ENCODE results near the gene DDIT3.
A peak's percentile ranks its signal among the peaks of the same experiment; 100 is the strongest.

DDIT3 gene

DNA sequence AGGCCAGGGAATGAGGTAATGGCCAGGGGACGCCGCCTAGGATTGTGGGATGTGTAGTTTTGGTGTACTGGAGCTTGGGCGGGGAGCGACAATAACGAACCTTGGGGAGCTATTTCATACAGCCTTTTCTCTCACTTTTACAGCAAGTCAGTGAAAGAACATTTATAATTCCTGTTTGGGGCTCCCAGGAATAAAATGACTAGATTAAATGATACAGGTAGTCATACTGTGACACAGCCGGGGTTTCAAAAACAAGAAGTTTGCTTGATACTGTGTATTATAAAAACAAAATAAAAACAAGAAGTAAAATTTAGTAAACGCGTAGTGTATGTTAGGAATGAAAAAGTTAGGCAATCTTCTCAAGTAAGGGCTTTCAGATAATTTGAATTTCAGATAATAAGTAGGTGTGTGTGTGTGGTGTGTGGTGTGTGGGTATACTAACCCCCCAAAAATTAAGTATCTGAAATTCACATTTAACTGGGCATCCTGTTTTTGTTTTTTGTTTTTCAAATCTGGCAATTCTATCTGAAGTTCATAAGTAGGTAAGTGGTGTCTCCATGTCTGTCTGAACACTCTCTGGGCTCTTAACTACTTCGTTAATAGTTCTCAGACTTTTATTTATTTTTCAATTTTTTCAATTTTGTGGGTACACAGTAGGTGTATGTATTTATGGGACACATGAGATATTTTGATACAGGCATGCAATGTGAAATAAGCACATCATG is 27.1 kb upstream of the DDIT3 start:
- no peak for DNase-seq (ENCODE audit: low spot score)

DNA sequence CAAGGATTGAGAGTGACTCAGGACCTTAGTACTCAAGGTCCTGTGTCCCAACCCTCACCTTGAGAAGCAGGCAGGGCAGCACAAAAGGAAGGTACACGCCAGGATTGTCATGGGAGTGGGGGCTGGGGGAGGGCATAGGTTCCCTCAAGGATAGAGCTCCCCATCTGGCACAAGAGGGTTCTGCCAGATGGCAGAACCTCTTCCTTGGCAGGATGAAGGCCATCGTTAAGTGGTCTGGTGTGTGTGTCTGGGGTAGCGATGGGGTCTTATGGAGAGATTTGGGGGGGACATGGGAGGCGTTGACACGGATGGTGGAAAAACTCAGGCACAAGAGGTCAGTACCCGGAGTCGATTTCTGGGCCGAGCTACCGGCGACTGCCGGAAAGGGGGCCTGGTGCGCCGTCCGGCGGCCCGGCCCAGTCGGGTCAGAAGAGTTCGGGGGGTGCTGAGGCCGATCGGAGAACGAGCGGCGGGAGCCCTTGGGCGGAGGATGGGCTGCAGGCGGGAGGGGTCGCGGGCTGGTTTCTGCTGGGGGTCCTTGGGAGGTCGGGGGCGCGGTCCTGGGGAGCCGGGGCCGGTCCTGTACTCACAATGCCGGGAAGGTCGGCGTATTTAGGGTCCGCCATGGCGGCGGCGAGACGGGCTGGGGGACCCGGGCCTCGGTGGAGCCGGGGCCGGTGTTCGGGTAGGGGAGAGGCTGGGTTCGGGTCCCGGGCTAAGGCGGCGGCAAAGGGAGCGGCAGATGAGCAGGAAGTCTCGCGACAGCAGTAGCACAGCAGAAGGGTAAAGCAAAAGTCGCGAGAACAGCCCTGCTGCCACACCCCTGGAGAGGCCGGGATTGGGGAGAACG is 26.3 kb upstream of the DDIT3 start, which contains the start of gene DCTN2:
TSS of gene DCTN2 (minus strand) at position 755 of the 850 bp plus-strand sequence. CDS start at position 626, 129 bp downstream.
- DNase-seq (ENCODE audit: low spot score), result peak; percentile 96

DNA sequence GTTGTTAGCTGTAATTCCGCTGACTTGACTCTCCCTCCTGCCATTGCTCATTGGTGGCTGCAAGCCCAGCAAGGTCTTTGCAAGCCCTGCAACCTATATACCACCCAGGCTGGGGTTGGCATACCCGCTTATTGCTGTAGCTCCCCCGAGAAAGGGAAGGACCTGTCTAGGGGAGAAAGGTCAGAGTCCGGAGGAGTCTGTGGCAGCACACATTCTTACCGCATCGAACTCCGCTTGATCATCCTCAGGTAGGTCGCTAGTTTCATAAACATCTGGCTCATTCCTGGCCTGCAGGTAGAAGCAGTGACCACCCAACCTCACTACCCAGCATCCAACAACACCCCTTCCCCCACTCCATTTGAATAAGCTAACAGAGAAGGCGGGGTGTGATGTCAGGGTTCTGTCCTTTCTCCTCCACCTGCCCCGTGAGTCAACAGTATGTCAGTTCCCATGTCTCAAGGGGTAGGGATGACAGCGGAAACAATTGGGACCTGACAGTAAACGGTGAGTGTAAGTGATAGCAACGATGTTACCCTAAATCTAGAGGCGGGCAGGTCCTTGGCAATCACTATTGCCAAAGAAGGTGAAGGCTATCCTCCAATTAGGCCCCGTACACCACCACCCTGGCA is 25.6 kb upstream of the DDIT3 start:
- DNase-seq (ENCODE audit: low spot score), result no peak

DNA sequence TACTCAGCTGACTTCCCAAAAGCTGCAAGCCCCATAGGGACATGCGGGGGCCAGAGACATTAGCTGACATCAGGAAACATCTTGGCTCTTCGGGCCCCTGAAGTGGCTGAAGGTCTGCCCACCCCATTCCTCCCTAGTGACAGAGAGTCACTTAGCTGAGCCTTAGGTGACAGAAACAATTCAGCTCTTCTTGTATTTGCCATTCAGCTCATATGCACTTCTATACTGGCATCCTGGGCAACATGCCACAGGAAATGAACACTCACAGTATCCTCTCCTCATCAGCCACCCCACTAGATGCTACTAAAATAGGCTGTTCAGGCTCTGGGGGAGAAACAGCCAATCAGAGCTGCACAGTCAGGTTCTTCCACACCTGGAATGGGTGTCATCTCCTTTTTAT is 23.3 kb upstream of the DDIT3 start:
- DNase-seq (ENCODE audit: low spot score), result no peak

DNA sequence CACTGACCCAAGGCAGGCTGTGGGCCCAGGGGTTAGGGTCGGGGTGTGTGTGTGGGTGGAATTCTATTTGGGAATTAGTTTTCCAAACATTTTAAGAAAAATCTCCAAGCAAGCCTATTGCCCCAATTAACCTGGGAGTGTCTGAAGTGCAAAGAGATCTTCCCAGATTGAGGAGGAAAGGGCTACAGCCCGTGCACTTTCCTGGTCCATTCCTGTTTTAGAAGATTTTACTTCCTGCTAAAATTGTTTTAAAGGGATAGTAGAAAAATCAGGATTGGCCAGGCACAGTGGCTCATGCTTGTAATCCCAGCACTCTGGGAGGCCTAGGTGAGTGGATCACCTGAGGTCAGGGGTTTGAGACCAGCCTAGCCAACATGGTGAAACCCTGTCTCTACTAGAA is 21.4 kb upstream of the DDIT3 start:
- no peak for DNase-seq (ENCODE audit: low spot score)

DNA sequence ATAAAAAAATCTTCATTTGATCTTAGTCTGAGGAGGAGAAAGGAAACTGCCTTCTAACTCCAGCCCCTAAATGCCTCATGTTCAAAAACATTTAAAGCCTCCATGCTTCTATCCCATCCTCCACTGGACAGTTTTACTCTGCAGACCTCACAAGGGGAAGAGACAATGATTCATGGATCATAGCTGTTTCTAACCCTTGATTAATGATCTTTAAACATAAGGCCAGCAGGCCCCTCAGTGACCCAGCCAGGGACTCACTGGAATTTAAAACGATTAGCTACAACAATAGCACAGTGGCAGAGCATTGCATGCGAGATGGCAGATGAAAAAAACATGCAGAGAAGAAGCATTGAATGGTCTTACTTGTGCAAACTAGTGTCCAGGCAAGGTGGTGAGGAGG is 20.7 kb upstream of the DDIT3 start:
- no peak for DNase-seq (ENCODE audit: low spot score)

DNA sequence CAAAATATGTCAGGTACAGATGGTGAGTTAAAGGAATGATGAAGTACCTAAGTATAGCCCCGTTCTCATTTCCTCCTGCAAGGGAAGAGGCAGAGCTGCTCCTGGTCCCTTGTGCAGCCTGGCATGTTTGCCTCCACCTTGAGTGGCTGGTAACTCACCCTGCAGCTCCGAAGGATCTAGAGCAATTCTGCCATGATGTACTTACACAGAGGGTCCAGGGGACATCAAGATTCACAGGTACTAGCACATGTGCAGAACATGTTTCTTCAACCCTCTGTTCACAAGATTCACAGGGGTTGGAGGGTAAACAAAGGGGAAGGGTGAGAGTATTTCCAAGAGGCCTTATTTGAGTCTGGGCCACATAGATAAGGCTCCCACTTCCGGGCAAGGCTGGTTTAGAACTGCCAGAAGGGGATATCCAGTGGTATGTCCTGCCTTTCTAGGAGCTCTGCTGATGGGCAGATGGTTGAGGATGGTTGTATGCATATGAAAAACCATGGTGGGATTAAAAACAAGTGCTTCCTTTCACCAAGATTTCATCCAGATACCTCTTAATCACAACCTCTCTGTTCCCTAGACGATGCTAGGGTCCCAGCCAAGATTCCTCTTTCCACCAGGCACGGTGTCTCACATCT is 18.9 kb upstream of the DDIT3 start:
- no peak for DNase-seq (ENCODE audit: low spot score)

DNA sequence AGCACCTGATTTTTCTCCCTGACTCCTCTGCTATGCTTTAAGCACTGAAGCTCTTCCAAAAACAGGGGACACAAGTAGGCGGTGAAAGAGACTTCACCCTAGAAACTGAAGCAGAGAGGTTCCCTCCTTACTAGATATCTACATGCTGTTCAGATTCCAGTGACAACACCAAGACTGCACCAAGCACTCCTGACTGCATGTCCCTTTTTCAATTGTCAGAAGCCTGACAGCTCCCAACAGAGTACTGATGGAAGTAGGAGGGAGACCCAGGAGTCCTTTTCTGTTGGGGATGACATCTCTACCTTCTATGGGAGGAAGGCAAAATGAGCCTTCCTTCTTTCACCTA is 16.3 kb upstream of the DDIT3 start:
- peak; percentile 78 for DNase-seq (ENCODE audit: low spot score)

DNA sequence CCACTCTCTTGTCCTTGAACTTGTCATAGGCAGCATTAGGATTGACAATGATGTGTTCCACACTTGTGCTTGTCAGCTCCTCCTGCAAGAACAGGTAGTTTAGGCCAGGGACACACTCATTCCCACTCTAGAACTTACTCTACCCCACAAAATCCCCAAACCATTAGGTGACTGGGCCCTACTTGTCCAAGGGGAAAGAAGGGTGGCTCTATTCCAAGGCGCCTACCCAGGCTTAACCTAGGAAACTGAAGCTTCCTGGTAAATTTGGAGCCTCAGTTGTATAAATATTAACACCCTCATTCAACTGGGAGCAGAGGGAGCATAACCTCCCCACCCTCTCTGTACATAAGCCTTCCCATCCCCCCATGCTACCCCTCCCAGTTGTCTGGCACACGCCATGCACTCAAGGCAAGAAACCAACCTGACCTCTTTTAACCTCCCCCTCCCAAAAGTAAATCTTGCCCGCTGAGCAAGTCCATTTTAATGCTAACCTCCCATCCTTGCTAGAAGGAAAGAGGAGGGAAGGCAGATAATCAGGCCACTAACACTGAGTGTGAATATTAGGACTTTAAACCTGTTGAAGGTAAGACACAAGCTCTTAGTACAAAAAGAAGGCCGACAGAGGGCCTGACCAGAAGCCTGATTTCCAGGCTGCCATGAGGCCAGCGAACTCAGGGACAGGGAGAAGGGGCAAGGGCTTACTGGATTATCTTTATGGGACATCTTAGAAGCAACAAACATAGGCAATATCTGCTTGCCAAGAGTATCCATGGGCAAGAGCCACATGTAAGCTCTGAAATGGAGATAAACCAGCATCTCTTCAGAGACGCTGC is 15.7 kb upstream of the DDIT3 start:
- DNase-seq (ENCODE audit: low spot score), result no peak

DNA sequence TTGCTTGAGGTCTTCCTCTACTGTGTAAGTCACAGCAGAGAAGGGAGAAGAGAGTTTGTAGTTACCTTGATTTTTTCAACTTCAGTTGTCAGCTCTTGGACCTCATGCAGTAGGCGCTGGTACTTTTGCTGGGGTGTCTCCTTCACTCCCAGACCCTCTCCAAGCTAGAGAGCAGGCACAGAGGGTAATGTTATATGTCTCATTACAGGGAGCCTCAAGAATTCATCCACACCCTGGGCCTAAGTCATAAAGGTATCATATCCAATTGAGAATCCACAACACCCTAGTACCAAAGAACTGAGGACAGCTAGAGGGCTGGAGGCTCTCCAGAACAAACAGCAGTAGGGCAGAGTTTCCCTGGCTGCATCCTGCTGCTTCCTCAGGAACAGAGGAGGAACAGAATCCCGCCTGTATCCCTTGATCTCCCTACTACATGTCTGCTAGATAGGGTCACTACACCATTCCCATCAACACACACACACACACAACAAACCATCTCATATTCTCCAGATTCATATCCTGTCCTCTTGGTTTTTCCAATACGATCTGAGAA is 14.8 kb upstream of the DDIT3 start:
- no peak for DNase-seq (ENCODE audit: low spot score)

DNA sequence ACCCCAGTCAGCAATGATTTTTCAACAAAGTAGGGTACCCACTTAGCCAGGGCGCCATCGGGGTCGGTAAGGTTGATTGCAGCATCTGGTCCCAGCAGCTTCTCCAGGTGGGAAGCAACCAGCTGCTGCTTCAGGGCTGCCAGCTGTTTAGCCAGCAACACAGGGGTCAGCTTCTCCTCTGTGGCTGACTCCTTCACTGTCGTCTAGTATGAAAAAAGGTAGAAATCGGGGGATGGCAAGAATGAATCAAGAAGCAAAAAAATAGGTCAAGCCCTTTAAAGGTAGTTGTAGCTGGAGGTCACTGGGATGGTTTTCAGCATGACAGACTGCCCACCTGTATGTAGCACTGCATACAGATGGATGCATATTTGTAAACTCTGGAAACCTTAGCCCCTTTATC is 13.9 kb upstream of the DDIT3 start:
- no peak for DNase-seq (ENCODE audit: low spot score)

DNA sequence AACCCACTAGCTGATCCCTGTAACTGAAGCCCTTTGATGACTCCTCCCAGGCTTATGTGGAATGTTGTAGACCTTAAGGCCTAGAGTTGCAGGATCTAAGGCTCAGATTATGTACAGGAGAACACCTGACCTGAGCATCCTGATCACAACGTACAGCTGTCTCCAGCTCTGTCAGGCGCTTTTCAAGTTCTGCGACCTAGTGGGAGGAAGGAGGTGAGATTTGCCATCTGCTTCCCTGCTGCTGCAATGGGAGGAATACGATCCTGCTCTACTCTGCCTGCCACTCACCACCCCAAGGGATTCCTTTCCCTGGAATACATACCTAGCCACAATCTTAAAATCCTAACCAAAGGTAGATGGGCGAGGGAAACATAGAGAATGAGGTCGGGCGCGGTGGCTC is 12.8 kb upstream of the DDIT3 start:
- DNase-seq (ENCODE audit: low spot score), result peak; percentile 50

DNA sequence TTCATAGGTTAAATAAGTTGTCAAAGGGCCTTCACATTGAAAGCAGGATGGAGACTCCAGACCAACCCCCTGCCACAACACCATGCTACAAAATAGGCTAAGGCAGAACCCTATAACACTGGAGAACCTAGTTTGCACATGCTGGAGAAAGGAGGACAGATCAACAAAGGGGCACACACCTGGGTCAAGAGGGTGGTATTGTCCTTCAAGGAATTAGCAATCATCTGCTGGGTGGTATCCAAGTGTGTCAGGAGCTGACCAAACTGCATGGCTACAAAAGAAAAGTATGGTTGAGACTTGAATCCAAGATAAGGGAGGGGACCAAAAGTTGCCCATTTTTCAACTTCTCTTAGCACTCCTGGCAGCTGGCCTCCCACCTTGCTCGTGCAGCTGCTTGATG is 11.5 kb upstream of the DDIT3 start:
- no peak for DNase-seq (ENCODE audit: low spot score)

DNA sequence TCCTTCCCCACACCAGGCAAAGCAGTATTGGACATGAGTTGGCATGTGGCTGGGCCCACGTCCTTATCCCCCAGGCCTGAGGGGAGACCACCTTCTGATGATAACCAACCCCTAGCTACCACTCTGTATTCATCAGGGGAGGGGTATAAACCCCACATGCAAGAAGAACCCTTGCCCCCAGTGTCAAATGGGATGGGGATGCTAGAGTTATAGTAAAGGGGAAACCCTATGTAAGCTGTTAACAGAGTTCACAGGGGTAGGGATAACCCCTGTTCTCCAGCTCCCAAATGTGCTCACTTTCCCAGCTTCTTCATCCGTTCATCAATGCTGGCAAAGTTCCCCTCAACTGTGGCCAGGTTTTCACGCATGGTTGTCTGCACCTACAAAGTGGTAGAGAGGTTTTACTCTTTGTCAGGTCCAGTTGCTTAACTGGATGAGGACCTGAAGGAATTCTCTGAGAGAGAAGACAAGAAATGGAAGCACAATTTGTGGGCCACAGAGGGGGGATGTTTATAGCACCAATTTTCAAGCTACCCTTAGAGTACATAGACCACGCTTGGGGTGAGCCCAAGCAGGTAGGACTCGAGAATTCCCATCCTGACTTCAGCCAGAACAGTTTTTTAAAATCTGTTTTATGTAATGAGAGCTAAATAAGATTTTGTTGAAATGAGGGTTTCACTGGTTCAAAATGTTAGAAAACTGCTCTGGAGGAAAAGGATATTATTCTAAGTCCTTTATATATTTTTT is 10.3 kb upstream of the DDIT3 start:
- no peak for DNase-seq (ENCODE audit: low spot score)

DNA sequence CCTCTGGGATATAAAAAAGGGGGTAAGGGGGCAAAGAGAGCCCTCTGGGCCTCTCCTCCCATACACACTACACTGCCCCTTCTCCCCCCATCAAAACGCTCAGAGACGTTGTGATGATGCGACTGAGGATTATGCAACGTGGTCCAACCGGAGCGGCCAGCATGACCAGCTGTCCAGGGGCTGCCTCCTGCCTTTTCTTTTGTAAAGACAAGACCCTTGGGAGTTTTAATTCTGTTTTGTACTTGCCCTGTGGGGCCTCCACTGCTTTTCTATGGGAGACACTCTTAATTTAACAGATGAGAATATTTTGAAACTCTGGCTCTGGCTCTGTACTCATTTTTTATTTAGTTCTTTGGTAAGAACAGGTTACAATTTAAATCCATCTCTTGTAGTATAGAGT is 9.5 kb upstream of the DDIT3 start:
- no peak for DNase-seq (ENCODE audit: low spot score)

DNA sequence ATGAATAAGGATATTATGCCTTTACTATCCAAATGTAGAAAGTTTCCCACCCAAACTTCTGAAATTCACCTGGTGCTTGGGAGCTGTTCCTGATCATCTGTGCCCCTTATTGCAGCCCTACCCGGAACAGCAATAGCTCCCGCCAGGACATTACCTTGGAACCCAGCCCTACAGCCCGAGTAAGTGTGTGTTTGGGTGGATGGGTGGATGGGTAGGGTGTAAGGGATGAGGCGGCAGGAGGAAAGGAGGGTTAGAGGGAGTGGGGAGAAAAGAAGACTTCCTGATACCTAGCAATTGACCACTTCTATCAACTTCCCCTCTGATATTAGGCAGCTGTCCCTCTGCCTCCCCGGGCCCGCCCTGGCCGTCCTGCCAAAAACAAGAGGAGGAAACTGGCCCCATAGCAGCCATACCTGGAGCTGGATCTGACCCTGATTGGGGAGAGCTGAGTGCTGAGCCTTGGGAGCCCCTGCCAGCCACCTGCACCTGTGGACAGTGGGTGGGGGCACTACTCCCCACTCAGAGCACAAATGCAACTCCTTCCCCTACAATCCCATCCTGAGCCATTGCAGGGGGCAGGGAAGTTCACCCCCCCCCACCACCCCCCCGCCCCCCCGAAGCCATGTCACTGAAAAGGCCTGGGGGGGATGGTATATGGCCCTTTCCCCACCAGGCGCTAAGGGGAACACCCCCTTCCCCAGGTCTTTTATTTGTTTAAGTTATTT is 8.7 kb upstream of the DDIT3 start:
- no peak for DNase-seq (ENCODE audit: low spot score)

DNA sequence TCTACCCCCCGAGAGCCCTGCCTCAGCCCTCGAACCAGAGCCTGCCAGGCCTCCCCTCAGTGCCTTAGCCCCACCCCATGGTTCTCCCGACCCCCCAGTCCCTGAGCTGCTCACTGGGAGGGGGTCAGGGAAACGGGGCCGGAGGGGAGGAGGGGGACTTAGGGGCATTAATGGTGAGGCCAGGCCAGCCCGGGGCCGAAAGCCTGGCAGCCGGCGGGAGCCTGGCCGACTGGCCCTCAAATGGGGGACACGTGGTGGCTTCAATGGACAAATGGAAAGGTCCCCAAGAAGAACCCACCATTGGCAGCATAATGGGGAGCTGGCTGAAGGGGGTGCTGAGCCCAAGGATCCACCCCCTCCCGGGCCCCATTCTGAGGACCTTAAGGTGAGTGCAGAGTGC is 7.9 kb upstream of the DDIT3 start:
- no peak for DNase-seq (ENCODE audit: low spot score)

DNA sequence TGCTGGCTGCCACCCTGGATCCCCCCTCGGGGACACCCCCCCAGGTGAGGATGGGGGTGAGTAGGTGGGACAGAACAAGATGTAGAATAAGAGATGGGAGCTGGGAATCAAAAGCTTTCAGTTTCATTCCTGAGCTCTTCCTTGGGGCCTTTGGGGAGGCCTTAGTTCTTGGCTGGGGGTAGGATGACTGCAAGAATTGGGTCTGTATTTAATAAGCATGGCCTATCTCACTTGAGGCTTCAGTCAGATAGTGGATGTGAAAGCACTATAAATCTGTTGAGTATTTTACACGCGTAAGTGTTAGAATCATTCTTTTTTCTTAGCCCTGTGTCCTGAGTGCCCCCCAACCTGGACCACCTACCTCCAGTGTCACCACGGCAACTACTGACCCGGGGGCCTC is 6.9 kb upstream of the DDIT3 start:
- no peak for DNase-seq (ENCODE audit: low spot score)

DNA sequence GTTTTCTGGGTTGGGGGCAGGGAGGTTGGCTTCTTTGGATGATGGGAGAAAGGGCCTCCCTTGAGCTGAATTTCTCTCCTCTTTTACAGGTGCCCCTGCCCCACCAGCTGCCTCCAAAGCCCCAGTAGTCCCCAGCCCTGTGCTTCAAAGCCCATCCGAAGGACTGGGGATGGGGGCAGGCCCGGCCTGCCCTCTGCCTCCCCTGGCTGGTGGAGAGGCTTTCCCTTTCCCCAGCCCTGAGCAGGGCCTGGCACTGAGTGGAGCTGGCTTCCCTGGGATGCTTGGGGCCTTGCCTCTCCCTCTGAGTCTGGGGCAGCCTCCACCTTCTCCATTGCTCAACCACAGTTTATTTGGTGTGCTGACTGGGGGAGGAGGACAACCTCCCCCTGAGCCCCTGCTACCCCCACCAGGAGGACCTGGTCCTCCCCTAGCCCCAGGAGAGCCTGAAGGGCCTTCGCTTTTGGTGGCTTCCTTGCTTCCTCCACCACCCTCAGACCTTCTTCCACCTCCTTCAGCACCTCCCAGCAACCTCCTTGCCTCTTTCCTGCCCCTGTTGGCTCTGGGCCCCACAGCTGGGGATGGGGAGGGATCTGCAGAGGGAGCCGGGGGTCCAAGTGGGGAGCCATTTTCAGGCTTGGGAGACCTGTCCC is 6.3 kb upstream of the DDIT3 start:
- DNase-seq (ENCODE audit: low spot score), result no peak

All from putamen (tissue), 1 donor.